DLD1 (cell line): ENCODE results near the gene CTNNA2.

ENCODE experiments used
- in situ Hi-C: cut with HindIII; loops from 2 replicates; pipeline ENCODE4 v1.10.0; 2017; ENCODE audit warnings: low sequenced_read_pairs

The CTNNA2 gene

DNA sequence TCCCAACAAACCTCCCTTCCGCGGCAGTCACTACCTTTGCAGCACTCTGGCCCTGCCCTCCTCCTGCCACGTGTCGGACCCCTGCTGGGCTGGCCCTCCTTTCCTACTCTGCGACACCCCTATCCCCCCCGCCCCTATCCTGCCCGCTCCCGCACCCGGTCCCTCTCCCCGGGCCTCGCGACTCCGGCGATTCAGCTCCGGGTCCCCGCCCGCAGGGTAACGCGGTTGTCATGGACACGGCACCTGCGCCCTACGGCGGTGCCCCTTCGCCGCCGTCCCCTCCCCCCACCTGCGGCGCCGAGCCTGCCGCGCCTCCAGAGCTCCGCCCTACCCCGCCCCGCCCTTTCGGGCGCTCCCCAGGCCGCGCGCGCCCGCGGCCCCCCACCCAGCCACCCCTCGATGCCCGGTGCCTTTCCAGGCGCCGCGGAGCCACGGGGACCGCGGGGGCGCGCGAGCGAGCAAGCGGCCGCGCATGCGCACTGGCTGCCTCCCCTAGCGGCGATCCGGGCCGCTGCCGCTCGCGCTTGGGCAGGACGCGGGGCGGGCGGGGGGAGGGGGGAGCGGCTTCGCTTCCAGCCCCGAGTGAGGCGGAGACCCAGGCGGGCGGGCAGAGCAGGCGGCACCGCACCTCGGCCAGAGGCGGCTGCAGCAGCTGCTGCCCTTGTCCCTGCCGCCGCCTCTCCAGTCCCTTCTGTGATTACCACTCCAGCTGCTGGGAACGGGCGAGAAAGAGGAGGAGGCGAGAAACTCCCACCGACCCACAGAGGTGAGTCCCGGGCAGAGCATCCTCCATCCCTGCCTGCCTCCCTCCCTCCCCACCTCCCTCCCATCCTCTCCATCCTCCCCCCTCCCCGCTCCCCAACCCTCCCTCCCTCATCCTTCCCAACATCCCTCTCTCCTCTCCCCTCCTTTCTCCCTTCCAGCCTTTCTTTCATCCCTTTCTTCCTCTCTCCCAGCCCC is at the start of gene CTNNA2:
Gene CTNNA2 (plus strand): TSS at position 610 of the 960 bp plus-strand sequence.
- in situ Hi-C loops = no loop called here

DNA sequence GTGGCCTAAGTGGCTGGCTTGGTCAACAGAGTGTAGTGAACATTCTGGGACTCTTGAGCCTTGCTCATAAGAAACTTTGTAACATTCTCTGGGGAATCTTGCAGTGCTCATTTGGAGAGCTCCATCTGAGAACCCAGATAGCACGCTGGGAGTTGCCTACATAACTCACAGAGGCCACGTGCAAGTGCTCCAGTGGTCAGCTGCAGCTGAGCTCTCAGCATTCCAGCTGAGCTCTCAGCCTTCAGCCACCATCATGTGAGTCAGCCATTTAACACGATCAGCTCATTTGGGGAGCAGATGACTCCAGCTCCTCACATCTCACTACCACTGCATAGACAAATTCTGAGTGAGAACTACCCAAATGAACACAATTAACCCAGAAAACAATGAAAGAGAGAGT is 25.5 kb upstream of the CTNNA2 start:
- in situ Hi-C loops = no loop called here

DNA sequence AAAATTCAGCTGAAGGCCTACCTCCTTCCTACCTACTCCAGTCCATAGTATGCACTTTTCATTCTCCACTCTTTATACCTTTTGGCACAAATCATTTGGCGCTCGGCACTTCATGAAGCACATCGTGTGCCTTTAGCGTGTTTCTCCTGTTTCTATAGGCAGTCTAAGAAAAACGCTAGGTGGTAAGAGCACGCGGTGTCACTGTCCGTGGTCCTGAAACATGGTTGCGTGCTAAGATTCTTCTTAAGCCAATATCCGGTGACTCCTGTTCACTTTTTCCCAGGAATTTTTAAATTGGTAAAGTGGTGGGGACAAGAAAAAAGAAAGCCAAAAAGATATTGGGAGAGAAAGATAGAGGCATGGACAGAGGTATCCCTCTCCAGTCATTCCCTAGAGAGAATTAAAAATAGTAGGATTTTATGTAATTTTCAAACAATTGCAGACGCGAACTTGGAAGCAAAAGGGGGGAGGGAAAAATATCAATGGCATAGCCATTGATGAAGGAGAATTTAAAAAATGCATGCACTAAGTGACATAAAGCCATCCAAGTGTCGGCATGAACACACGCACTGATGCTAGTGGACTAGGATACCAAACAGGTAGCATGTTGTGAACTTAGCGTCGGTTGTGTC is 1.4 kb upstream of the CTNNA2 start:
- in situ Hi-C loops = no loop called here

DNA sequence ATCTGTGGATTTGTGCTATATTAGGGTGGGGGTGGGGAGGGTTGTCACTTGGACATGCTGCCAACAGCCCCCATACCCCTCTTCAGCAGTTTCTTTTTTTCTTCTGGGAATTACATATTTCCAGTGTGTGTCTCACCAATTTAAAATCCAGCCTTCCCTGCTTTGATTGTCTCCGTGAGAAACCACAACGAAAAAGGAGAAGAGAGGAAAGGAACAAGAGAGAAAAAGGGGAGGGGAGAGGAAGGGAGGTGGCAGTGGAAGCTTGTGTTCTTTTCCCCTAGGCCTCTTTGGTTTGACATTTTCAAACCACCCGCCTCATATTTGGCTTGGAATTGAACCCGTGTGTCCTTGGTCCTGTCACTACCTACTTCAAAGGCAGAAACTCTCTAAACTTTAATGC is 860 bp downstream of the CTNNA2 start:
- in situ Hi-C loops = no loop called here

DNA sequence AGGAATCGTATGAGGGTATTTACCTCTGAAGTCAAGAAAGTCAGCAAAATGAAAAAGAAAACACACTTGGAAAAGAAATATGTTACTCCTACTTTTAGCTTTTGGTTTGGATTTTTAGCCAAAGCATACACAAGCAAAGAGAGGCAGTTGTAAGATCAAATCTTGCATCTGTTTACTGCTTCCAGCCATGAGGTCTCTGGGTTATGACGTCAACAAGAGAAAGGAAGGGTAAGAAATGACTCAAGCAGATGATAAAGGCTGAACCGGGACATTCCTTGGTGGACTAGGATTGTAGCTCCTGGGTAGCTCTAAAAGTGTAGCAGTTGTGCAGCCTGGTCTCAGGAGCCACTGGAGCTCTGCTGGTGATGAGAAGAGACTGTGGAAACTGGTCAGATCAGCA is 16.8 kb downstream of the CTNNA2 start:
- in situ Hi-C loops = no loop called here

DNA sequence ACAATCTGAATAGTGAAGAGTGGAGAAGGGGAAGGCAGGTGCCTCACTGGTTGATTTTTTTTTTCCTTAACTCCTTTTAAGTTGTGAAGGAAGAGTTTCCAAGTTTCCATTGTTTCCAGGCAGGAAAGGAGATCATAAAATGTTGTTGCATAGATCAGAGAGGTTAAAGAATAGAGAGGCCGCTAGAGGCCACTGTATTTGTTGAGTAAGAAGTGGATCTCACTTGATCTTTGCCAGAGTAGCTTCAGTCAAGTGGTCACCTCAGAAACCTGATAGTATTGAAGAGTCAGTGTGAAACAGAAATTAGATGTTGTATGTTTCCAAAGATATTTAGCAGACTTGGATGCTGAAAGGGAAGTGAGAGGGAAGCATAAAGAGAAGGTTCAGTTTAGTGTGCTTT is 17.6 kb downstream of the CTNNA2 start:
- in situ Hi-C loops = no loop called here

DNA sequence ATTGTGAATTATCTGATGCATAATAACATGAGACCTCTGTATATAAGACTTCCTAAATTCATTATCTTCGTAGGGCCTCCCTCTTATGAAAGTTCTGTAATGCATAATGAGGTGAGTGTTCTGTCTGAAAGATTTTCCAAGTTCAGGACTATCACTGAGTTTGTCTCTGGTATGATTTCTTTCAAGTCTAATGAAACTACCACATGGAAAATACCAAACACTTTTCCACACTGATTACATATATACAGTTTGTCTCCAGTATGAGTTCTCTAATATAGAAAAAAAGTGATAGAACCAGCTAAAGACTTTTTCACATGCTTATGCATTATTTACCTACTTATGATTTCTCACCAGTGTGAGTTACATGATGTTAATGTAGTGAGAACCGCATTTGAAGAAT is 34.7 kb downstream of the CTNNA2 start:
- in situ Hi-C loops = no loop called here

DNA sequence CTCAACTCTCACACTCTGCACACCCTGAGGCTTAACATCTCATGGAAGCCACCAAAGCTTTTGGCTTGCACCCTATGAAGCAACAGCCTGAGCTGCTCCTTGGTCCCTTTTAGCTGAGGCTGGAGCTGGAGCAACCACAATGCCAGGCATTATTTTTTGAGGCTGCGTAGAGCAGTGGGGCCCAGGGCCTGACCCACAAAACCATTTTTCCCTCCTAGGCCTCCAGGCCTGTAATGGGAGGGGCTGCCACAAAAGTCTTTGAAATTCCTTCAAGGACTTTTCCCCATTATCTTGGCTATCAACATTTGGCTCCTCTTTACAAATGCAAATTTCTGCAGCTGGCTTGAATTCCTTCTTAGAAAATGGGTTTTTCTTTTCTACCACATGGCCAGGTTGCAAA is 39.8 kb downstream of the CTNNA2 start:
- in situ Hi-C loops = no loop called here

DNA sequence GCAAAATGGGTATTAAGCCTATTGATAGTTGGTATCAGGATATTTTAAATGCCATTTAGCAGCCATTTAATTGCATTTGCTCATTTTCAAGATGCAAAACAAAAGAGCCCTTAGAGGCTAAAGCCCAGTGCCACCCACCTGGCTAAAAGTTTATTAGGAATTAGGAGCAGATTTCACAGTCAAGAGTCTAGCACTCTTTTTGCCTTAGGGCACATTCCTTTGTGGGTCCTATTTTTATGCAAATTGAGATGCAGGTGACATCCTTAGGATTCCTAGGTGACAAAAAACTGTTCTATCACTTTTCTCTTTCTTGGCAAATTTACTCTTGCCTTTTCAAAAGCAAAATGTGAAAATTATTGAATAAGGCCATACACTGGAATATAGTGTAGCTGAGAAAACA is 42.0 kb downstream of the CTNNA2 start:
- in situ Hi-C loops = no loop called here

DNA sequence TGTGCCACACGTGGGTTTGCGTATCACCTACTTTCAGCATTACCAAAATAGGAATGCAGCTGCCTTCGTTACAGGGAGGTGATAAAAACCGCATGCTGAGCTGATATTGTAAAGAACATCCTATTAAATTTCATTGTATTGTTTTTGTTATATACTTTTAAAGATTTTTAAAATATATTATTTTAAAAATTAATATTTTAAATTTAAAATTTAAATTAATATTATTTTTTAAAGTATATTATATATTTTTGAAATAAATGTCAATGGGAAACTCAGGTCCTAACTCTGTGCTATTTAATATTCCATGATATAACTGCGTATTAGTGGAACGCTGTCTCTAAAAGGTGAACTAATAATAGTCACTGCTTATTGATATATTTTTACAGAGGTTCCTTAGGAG is 51.2 kb downstream of the CTNNA2 start:
- in situ Hi-C loops = no loop called here

DNA sequence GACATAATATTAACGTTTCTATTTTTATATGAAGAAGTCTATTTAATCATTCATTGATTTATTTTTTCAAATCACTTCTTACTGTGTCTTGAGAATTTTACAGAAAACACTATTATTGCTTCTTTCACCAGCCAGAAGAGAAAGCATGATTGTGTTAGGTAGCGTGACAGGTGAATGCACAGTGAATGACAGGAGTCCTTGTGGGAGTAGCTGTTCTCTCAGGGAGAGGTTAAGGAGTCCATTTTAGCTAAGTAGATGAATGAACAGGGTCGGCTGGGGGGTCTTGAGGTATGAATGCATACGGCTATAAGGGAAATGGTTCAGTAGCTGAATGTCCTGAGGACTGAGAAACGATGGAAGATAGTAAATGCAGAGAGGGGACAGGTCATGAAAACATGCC is 56.2 kb downstream of the CTNNA2 start:
- in situ Hi-C loops = no loop called here

DNA sequence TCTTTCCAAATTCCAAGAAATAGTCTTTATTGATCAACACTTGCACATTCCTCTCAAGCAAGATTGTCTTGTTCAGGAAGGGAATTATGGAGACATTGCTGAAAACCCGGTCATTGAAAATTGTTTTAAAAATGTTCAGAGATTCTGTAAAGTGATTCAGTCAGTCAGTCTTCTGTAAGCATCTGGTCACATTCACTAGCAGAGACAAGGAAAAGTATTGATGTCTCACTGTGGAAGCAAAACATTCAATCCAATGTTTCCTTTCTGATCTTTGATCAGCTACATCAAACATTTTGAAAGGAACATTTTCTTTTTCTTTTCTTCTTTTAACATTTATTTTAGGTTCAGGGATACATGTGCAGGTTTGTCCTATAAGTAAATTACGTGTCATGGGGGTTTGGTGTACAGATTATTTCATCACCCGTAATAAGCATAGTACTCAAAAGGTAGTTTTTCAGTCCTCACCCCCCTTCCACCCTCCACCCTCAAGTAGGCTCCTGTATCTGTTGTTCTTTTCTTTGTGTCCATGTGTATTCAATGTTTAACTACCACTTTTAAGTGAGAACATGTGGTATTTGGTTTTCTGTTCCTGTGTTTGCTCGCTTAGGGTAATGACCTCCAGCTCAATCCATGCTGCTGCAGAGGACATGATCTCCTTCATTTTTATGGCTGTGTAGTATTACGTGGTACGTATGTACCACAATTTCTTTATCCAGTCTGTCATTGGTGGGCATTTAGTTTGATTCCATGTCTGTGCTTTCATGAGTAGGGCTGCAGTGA is 61.2 kb downstream of the CTNNA2 start:
- in situ Hi-C loops = no loop called here

DNA sequence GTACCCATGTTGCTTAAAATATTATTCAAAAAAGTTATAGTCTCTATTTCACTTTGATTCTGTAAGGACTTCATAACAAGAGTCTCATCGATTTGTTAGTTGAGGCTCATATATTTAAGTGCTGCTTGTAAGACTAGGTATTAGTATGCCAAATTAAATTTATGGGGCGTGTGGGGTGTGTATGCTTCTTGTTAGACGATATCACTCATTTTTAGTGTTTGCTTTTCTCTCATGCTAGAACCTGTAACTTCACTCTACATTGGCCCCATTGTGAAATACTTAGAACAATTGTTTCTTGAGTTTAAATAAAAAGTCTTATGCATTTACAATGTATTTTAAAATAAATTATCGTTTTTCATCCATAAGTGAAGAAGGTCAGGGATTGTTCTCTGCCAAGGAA is 63.6 kb downstream of the CTNNA2 start:
- in situ Hi-C loops = no loop called here

DNA sequence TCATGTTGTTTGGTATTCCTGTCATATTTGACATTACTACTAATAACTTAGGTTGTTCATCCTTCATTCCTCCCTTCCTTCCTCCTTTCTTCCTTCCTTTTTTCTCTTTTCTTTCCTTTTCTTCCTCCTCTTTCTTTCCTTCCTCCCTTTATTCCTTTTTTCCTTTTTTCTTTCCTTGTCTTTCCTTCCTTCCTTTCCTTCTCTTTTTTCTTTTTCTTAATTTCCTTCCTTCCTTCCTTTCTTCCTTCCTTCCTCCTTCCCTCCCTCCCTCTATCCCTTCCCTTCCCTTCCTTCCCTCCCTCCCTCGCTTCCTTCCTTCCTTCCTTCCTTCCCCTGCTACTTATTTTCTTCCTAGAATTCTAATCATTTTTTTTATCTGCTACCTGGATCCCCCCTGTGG is 66.1 kb downstream of the CTNNA2 start:
- in situ Hi-C loops = no loop called here

DNA sequence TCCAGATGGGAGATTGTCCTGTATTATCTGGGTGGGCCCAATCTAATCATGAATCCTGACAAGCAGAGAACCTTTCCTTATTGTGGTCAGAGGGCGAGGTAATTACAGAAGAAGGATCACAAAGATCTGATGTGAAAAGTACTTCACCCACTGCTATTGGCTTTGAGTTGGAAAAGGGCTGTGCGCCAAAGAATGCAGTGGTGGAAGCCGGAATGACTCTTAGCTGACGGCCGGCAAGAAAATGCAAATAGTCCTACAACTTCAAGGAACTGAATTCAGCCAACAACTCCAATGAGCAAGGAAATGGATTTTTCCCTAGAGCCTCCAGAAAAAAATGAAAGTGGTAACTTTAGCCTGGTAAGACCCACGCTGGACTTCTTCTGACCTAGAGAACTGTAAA is 67.3 kb downstream of the CTNNA2 start:
- in situ Hi-C loops = no loop called here

DNA sequence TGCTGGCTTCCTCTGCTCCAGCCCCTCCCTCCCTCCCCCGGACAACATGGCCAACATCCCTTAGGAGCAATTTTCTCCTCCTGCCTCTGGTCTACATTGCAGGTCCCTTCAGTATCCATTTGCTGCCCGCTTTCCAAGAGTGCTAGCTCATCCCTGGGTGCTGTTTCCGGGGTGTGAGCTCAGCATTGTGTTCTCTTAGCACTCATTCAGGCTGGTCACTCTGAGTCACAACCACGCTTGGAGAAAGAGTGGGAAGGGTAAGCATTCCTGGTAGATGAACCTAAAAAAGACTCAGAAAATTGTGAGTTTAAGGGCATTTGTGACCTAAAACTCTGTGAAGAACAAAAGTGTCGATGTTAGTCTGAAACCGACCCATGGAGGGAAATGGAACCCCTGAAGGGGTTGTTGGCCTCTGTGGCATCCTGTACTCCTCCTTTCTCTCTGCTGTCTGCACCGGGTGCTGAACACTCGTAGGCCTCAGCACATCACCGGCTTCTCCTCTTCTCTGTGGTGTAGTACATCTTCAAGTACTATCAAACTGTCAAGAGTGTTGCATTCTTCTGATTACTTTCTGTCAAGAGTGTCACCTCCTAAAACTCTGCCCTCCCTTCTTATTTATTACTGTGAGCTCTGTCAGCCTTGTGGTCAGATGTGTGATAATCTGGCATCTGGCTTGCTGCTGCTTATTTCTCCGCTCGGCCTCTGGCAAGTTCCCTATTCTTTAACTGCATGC is 73.0 kb downstream of the CTNNA2 start:
- in situ Hi-C loops = no loop called here

DNA sequence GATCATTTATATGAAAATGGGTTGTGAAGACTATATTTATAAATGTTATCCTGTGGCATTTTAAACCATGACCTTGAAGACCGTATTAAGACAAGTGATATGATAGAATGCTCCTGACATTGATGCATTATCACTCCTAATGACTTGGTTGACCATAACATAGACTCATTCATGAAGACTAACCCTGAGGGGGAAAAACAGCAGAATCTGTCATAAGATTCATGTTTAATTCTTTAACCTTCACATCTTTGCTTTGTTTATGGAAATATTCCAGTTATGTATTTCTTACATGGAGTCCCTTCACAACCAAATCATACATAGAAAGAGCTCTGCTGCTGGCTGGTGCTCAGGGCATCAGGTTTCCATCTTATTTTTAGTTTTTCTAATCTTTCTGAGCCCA is 78.4 kb downstream of the CTNNA2 start:
- in situ Hi-C loops = no loop called here

DNA sequence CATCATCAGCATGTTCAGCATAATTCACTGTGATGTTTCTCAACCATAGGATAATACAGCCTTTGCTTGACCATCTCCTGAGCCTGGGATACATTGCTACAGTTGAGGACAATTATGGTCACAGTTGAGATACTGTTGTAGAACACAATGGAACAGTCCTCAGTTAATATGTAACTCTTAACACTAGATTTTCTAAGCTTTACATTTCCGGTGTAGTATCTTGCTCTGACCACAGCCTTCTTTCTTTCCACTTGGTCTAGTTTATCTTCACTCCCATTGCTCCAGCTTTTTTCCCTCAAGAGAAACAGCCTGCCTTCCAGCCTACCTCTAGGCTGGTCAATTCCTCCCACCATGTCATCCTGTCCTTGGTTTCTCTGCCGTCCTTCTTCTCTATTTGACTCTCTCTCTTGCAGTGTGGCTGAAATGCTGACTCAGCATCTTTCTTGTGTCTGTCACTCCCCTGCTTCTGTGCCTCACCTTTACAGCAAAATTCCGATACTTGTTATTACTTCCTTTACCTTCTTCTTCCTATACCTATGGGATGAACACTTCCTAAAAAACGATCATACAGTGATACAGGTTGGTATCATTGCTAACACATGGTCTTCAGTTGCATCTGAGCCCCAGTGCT is 80.5 kb downstream of the CTNNA2 start:
- in situ Hi-C loops = no loop called here

DNA sequence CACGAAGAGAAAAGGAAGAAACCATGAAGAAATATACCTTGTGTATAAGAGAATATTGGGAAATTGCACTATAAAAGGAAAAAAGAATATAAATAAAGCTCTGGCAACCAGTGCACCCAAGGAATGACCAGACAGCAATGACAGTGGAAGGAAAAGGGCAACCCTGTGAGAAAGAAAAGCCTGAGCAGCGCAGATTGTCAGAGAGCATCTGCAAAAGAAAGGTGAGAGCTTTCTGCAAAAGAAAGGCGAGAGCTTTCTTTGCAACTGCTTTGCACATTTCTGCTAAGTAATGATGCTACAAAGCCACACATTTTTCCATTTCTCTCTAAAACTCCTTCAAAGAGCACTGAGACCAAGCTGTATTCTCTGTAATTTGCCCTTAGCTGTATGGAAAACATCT is 83.6 kb downstream of the CTNNA2 start:
- in situ Hi-C loops = no loop called here

DNA sequence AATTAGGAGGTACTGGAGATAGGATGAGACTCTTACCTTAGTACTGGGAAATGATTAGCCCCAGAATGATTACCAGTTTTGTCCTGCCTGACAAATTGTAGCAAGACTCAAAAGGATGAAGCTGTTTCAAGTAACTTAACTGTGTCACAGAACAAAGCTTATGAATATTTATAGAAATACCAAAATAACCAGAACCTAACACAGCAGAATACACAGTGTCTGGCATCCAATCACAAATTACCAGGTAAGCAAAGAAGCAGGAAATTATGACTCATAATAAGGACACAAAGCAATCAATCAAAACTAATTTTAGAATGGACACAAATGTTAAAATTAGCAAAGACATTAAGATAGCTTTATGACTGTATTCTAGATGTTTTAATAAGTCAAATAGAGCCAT is 91.9 kb downstream of the CTNNA2 start:
- in situ Hi-C loops = no loop called here
